Measurements from ENCODE around the gene KLHL29. TPM values are rescaled to one million over a fixed set of nuclear protein-coding genes. Genes with fewer than 3 reads are reported as not detected.
A peak's percentile ranks its signal among the peaks of the same experiment; 100 is the strongest.

KLHL29 gene
- total and polyA plus RNA-seq, 10 of the 15 experiments (the other 5 are each of a cell fraction or from before 2014, with no cell fraction given) = 1.4 to 19.5 (median 6.1) TPM

DNA sequence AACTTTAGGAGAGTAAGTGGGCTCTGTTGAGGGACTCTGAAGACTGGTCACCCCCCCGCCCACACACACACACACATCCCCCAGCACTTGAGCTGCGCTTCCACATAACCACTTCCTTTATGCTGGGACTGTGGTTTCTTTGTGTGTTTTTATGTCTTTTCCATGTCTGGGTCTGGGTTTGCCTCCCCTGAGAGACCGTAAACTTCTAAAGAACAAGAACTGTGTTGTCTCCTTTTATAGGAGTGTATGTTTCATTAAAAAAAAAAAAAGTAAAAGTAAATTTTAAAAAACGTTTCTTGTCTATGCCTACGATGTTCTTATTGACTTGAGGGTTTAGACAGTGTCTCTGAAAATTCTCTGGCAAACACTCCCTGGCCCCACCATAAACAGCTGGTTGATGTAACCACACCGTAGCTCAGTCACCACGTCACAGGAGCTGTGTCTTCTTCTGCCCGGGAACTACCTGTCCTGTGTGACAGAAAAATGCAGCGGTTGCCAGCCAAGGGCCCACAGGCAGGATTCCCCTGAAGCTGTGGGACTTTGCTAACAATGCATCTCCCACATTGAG lies 68.0 kb downstream of the KLHL29 start (continued):
- TF ChIP-seq, protein P1, sequence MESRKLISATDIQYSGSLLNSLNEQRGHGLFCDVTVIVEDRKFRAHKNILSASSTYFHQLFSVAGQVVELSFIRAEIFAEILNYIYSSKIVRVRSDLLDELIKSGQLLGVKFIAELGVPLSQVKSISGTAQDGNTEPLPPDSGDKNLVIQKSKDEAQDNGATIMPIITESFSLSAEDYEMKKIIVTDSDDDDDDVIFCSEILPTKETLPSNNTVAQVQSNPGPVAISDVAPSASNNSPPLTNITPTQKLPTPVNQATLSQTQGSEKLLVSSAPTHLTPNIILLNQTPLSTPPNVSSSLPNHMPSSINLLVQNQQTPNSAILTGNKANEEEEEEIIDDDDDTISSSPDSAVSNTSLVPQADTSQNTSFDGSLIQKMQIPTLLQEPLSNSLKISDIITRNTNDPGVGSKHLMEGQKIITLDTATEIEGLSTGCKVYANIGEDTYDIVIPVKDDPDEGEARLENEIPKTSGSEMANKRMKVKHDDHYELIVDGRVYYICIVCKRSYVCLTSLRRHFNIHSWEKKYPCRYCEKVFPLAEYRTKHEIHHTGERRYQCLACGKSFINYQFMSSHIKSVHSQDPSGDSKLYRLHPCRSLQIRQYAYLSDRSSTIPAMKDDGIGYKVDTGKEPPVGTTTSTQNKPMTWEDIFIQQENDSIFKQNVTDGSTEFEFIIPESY (IDR thresholded peaks at IDR 0.05) = no peak
- TF ChIP-seq SMARCA5 (IDR thresholded peaks at IDR 0.05) = no peak

DNA sequence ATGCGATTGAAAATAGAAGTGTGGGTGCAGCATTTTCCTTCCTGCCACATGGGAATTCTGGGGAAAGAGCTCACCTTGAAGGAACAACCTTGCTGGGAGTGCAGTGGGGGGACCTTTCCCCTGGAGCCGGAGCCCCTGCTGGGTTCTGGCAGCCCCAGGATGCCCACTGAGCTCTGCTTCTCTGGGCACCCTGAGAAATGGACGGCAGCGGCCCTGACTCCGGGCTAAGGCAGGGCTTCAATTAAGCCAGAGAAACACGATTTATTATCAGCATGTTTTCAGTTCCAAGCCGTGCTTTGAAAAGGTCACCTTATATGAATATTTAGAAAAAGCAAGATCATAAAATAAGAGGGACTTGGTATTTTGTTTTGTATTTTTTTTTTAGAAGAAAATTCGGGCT lies 68.5 kb downstream of the KLHL29 start:
- Histone ChIP-seq H3K9me3 (replicated peaks; ENCODE audit: control insufficient read depth, insufficient read depth, low read length) (no peaks in the 10 kb centered on the region), H2AFZ (ENCODE audit: control insufficient read depth, low read depth, low read length) (no peak overlapping the region; the same call in 1 of the 2 replicates), H3K36me3 (ENCODE audit: control insufficient read depth in 2 of 2, insufficient read depth in 2 of 2, low read length in 1 of 2) (no peaks in the 10 kb centered on the region; a peak in 2 of 4 replicates), H3K27me3 (replicated peaks in 1 of 2; ENCODE audit: control insufficient read depth in 2 of 2, insufficient read depth in 2 of 2, low read length in 1 of 2) (no peaks in the 10 kb centered on the region), H3K27ac (ENCODE audit: control insufficient read depth, insufficient read depth) (peak overlapping the region; percentile 67), H3K4me1 (ENCODE audit: control insufficient read depth, insufficient read depth, low read length) (peaks cover 36% of the 10 kb centered on the region), H4K20me1 (ENCODE audit: control insufficient read depth, insufficient read depth) (peaks cover 4% of the 10 kb centered on the region; the same call in 1 of the 2 replicates), H3K9ac (ENCODE audit: control insufficient read depth, insufficient read depth, low read length) (no peak overlapping the region), H3K4me2 (ENCODE audit: control insufficient read depth, insufficient read depth) (peak overlapping the region; percentile 71), H3K4me3 (no peak overlapping the region), H3K79me2 (ENCODE audit: control insufficient read depth, insufficient read depth, low read length) (no peaks in the 10 kb centered on the region)
- FAIRE-seq (no peak), DNase-seq (ENCODE audit: low read depth, low spot score) (no peak), ATAC-seq (no peak)
- no TSS peak for BruUV-seq (replicated peaks)
- intact Hi-C loops (cut with micrococcal nuclease; ENCODE audit: unreplicated experiment) (loop anchor here (1.0 to 5.0 kb wide), 2 partner anchors 51 to 73 kb away; no protein-coding TSS in a partner anchor), in situ Hi-C loops (cut with MboI) (no loop called here)
- SMC1A ChIA-PET (ENCODE audit: uncharacterized antibody, unreplicated experiment) = interaction anchor here (0.9 to 2.7 kb wide), 6 partner anchors 9 to 73 kb away, joined by 3 to 16 read pairs (median 4); no protein-coding TSS in a partner anchor
- no peak for TF ChIP-seq STAT1 (conservative IDR thresholded peaks at IDR 0.05)
- TF ChIP-seq, protein P2, sequence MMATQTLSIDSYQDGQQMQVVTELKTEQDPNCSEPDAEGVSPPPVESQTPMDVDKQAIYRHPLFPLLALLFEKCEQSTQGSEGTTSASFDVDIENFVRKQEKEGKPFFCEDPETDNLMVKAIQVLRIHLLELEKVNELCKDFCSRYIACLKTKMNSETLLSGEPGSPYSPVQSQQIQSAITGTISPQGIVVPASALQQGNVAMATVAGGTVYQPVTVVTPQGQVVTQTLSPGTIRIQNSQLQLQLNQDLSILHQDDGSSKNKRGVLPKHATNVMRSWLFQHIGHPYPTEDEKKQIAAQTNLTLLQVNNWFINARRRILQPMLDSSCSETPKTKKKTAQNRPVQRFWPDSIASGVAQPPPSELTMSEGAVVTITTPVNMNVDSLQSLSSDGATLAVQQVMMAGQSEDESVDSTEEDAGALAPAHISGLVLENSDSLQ (IDR thresholded peaks at IDR 0.05) = 0 out of 2 replicates have a peak, but pooled peaks have one; percentile 1
- CTCF ChIA-PET = interaction anchor here (1.7 to 2.7 kb wide), 2 partner anchors 49 to 254 kb away, joined by 4 to 11 read pairs; no protein-coding TSS in a partner anchor
- WGBS (ENCODE audit: insufficient coverage, insufficient replicate concordance, low lambda C conversion rate, missing lambda C conversion rate) = 61% methylated on average over 8 of the region's 8 CpGs
- POLR2A ChIA-PET = interaction anchor here (0.6 to 2.4 kb wide), 5 partner anchors 18 to 77 kb away, joined by 4 to 8 read pairs (median 4); no protein-coding TSS in a partner anchor
- RAD21 ChIA-PET (ENCODE audit: unreplicated experiment) = interaction anchor here (1.3 to 3.0 kb wide), 2 partner anchors 49 to 53 kb away, joined by 9 to 16 read pairs; no protein-coding TSS in a partner anchor
